Stimulated activated CD4-positive, alpha-beta T cell treated with anti-CD3 and anti-CD28 coated beads, Interleukin-15, amount 100 ng/mL, for 1 hour (primary cell): ENCODE measurements around the gene SRGAP1.
"Not testable (repeated sequence)": the region's sequence is repeated elsewhere in the genome, so short reads cannot be mapped to it uniquely, and the experiment has no call there.

ENCODE experiments used
- DNase-seq, 2 donors: peaks; one replicate each; pipeline ENCODE4 v3.0.0-alpha.2; 2020; ENCODE audit warnings: low read depth in 1 of 2, low spot score in 1 of 2

Gene SRGAP1

DNA sequence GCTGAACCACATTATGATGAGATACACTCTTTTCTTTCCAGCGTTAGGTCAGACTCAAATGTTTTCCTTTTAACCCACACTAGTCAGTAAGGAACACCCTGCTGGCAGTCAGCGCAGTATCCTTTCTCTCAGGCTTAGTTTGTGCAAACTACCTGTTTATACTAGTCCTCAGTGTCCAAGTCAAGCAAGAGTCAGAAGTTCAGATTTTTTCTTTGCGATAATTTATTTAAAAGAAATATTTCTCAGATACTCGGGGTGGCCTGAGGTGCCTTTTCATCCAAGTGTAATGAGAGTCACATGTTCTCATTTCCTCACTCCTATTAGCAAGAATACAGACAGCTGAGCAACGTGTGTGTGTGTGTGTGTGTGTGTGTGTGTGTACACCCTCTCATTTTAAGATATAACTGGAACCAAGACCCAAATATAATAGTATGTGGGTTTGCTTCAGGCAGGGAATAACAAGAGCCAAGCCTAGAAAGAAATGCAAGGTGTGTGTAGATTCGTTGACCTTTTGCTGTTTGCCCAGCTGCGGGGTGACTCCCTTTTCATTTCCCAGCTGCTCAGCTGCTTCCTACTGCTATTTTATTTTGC is 194.9 kb downstream of the SRGAP1 start:
- DNase-seq, result no peak

GRCh38 chr12:64042911-64043310 is 198.4 kb downstream of the SRGAP1 start:
- no peak for DNase-seq

DNA sequence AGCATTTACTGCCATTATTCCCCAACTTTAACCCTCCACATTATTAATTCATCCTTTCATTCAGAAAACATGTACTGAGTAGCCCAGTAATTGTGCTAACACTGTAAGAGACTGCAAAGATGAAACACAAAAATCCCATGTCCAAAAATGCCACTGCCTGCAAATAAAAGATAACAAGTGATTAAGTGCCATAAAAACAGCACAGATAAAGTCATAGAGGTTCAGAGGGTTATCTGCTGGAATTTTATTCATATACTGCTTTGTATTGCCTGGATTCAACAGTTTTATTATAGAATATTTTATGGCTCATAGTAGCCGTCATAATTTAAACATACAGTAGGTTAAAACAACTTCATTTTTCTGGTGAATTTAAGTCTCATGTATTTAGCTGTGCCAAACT is 199.7 kb downstream of the SRGAP1 start:
- no peak for DNase-seq

GRCh38 chr12:64051057-64051456 is 206.6 kb downstream of the SRGAP1 start:
- DNase-seq, result no peak

- no peak for DNase-seq
Observed at GRCh38 chr12:64053117-64053516, 208.6 kb downstream of the SRGAP1 start.

- no peak for DNase-seq
Observed at GRCh38 chr12:64054079-64054520, 209.6 kb downstream of the SRGAP1 start.

DNA sequence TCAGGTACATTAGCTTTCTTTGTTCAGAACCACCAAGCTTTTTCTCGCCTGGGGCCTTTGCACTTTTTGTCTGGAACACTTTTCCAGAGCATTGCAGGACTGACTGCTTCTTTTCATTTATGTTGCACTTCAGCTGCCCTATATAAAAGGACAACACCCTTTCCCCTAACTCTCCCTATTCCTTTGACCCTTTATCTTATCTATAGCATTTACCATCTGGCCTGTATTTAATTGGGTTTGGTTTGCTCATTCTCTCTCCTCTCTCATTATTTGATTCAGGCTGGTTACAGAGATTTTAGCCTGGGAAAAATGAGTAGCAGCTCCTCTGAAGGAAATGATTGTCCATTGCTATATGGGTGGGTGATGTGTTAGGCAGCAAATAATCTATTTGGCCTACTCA is 212.2 kb downstream of the SRGAP1 start:
- DNase-seq, result no peak

GRCh38 chr12:64057706-64058105 is 213.2 kb downstream of the SRGAP1 start:
- no peak for DNase-seq

DNA sequence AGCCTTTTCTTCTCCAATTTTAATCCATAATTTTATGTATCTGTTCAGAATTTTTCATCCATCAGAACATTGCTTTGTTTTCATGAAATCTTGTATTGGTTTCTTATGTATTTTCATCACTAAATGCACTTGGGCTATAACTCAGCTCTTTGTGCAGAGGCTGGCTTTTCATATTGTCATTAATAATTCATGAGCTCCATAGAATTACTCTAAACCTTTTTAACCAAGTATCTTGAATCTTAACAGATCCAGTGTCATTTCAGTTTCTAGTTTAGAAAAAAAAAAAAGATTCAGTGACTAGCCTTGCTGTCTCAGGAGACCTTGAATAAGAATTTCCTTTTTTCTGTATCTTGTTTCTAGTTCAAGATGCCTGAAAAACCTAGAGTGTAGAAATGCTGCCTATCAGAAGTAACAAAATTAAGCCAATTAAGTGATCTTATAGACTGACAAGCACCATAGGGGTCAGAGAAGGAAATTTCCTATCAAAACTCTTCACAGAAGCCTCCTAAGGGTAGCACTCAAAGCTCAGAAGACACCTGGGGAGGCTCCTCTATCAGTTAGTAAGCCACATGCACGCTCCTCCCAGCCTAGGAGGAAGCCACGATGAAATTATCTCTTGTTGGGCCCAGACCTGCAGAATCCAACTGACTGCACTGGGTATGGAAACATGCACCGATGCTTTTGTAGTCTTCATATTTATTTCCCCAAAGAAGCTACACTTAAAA is 214.2 kb downstream of the SRGAP1 start:
- no peak for DNase-seq

DNA sequence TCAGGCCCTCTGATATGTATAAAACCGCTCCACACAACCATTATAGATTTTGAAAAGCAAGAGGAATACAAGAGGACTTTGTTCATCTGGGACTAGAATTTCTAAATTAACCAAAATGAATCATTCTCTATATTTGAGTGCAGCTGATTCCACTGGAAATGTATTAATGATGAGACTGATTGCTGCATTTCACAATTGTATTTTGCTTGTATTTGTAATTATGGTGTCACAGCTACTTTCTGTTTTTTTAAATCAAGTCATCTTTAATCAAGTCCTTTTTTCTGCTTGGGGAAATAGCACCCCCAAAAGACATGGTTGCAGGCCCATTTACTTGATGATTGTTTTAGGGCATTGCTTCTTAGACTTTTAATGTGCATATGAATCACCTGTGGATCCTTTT is 215.2 kb downstream of the SRGAP1 start:
- DNase-seq, result no peak

DNA sequence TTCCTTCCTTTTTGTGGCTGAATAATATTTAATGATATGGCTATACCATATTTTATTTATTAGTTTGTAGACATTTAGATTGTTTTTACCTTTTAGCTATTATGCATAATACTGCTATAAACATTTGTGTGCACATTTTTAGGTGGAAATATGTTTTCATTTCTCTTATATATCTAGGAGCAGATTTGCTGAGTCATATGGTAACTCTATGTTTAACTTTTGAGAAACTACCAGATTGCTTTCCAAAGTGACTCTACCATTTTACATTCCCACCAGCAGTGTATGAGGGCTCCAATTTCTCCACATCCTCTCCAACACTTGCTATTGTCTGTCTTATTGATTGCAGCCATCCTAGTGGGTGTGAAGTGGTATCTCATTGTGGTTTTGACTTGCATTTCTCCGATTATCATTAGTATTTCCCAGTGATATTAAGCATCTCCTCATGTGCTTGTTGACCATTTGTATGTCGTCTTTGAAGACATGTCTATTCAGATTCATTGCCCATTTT is 217.4 kb downstream of the SRGAP1 start:
- DNase-seq, result no peak

GRCh38 chr12:64063121-64063520 is 218.6 kb downstream of the SRGAP1 start:
- no peak for DNase-seq

DNA sequence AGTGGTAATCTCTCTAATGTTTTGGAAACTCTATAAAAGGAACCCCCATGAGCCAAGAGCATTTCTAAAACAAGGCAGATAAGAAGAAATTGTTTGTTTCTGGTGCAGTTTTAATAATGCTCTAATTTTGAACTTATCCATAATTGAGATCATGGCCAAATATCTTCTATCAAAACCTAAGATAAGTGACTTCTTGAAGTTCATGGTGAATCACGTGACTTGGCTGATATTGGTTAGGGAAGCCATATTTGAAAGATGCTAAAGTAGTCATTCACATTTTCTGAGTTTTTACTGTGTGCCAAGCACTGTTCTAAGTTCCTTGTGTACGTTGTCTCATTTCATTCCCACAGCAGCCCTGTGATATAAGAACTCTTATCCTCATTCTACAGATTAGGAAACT is 219.7 kb downstream of the SRGAP1 start:
- DNase-seq, result no peak

- no peak for DNase-seq
Observed at GRCh38 chr12:64064706-64065105, 220.2 kb downstream of the SRGAP1 start.

DNA sequence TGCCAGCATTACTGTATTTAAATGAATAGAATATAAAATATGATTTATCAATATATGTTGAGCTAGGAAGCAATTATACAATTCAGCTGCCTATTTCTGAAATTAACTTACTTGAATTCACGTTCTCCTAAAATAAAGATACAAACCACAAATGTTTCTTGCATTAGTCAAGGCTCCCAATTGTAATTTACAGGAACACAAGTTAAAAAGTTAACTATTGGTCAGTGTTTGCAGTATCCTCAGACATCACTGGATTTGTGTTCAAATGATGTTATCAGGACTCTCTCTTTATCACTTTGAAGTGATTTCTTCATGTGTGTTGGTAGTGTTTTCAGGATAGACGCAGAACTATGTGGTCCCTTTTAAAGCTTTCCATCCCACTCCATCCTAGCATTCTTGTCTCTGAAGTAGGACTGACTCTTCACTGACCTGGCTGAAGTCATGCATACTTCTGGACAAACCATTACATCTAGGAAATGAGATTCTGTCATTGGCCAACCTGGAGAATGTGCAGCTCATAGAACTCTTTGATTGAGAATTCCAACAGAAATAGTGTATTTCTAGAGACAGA is 221.5 kb downstream of the SRGAP1 start:
- DNase-seq, result no peak

DNA sequence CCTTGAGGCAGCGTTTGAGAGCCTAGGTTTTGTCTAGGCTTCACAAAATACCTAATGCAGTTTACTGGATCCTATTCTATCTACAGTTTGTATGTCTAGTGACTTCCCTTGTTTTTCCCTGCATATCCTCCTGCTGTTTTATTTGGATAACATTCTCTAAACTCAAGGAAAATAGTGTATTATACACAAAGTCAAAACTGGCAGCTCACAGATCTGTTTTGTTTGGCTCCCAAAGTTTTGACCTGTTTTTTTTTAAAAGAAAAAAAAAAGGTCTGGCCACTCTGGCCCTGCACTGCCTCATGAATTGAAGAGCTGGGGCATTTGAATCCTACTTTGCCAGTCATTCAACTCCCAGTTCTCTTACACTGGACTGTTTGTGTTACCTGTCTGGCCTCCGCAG is 222.3 kb downstream of the SRGAP1 start:
- DNase-seq, result no peak

DNA sequence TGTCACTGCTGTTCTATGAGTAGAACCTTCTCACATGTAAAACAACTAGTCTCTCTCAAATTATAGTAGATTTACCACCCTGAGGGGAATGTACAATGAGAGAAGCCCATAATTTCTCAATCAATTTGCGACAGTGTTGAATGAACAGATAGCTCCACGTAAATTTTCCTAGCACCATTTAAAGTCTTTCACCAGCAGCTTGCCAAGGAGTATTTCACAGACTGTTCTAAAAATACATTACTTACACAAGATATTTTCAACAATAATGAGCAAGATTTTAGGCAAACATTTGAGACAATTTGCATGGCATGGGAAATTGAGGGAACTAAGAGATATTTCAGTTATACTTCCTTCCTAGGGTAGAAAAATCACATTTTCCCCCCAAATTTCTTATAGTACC is 226.0 kb downstream of the SRGAP1 start:
- DNase-seq, result no peak

GRCh38 chr12:64072916-64073575 is 228.5 kb downstream of the SRGAP1 start:
- DNase-seq, result no peak

- DNase-seq, result not testable (repeated sequence)
Observed at GRCh38 chr12:64076565-64076964, 232.1 kb downstream of the SRGAP1 start.

DNA sequence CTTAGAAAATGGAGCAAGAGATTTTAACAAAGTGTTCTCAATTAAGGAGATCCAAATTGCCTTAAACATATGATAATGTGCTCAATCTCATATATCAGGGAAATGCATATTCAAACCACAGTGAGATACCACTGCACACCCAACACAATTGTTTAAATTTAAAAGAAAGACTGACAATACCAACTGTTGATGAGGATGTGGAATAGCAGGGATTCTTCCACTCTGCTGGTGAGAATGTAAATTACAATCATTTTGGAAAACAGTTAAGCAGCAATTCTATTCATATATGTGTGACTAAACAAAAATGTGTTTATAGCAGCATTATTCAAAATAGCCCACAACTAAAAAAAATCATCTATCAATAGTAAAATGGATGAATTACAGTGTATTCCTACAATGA is 233.4 kb downstream of the SRGAP1 start:
- DNase-seq, result no peak

DNA sequence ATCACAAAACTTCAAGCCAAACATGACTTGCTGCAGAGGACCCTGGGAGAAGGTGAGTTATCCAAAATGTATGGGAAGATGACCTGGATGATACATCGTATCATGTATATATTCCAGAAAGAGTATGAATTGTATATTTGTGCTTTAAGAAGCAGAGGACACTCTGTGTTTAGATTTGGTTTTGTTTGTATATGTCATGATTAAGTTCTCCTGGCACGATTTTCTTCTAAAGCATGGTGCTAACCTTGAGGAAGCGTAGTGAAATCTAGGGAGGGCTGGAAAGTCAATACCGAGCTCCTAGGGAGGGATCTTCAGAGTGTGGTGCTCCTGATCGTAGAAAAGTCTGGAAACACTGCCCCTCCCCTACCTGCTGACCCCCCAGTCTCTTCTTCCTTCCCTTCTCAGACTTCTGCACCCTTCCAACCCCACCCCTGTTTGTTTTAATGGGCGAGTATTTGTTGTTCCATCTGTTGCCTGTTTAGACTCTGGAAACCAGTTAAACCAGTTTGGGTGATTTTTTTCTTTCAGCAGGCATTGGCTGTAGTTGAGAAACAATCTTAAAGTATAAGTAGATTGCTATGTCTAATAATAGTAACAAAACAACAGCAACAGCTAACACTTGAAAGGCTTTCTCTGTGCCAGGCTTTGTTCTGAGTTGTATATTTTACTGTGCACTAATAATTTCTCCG is 236.0 kb downstream of the SRGAP1 start:
- DNase-seq, result no peak
